Right lung (tissue), 5 donors: ENCODE results near the gene RTN4RL2. TPM values are rescaled to one million over a fixed set of nuclear protein-coding genes. Genes with fewer than 3 reads are reported as not detected.

Experiments used
- DNase-seq, 2 donors: peaks; one replicate each; pipeline ENCODE4 v3.0.0-alpha.2; 2013
- polyA plus RNA-seq, 5 donors: library from polyadenylated mRNA; unstranded; fragments of 120-200 nt; gene quantifications; one replicate each; pipeline versions ENCODE4 v1.2.1 to v1.2.3, GENCODE V29; 2013; ENCODE audit warnings: inconsistent platforms in 1 of 5, low replicate concordance in 1 of 5; ENCODE audit not compliant: insufficient read length in 5 of 5, insufficient read depth in 1 of 5

The RTN4RL2 gene
- polyA plus RNA-seq, 5 donors = 1.3 to 4.5 (median 1.6) TPM

DNA sequence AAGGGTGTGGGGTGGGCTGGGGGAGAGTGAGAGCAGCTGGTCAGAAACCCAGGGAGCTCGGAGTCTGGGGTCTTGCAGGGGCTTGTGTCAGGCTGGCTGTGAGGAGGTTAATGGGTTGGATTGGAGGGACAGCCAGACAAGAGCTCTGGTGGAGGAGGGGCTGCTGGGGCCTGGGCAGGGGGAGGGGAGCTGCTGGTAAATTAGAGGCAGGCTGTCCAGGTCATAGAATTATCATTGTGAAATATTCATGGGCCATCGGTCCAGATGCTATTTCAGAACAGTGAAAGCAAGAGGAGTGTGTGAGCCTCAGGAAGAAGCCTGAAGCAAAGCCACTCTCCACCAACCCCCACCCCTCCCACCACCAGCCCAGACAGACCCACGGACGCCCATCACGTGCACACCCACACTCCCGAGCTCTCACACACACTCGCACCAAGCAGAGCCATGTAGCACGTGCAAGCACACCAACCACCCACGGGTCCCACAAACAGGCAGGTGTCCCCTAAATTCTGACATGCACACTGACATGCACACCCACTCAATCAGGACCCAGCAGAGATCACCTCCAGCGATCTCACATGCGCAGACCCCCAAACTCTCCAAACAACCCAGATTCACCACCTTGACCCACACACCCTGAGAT is 18.8 kb downstream of the RTN4RL2 start:
- DNase-seq = no peak

DNA sequence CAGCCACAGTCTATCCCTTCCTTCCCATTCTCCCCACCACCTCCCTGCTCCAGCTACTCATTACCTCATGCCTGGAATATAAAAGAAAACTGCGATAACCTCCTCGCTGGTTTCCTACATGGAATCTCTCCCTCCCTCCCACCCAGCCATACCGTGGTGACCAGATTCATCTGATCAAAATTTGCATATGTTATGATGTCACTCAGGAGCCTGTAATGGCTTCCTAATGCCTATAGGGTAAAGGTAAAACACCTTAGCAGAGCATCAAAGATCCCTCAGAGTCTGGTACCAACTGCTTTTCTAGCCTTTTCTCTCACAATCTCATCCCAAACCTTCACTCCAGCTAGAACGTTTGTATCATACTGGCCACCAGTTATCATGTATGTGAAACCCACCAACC is 19.6 kb downstream of the RTN4RL2 start:
- DNase-seq = no peak

GRCh38 chr11:57480409-57481137 is 20.2 kb downstream of the RTN4RL2 start:
- no peak for DNase-seq

GRCh38 chr11:57481315-57481714 is 21.0 kb downstream of the RTN4RL2 start:
- DNase-seq = no peak

GRCh38 chr11:57481915-57482781 is 21.8 kb downstream of the RTN4RL2 start:
- DNase-seq = no peak

GRCh38 chr11:57482782-57483561 is 22.6 kb downstream of the RTN4RL2 start:
- peak in 1 of 2 donors; percentile 41 for DNase-seq

DNA sequence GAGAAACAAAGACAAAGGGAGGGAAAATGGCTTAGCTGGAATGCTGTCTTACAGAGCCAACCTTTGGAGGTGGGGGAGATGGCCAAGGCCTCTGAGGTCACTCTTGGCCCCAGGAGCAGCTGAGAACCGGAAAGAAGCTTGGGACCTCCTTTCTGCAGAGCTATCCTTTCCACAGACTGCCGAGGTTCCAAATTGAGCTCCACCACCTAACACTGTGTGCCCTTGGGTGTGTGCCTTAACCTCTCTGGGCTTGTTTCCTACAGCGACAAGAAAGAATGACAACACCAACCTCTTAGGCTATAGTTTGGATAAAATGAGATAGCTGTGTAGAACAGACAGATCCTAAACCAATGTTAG is 23.2 kb downstream of the RTN4RL2 start:
- no peak for DNase-seq

- DNase-seq = no peak
Measured at GRCh38 chr11:57484141-57484710, 23.9 kb downstream of the RTN4RL2 start.

DNA sequence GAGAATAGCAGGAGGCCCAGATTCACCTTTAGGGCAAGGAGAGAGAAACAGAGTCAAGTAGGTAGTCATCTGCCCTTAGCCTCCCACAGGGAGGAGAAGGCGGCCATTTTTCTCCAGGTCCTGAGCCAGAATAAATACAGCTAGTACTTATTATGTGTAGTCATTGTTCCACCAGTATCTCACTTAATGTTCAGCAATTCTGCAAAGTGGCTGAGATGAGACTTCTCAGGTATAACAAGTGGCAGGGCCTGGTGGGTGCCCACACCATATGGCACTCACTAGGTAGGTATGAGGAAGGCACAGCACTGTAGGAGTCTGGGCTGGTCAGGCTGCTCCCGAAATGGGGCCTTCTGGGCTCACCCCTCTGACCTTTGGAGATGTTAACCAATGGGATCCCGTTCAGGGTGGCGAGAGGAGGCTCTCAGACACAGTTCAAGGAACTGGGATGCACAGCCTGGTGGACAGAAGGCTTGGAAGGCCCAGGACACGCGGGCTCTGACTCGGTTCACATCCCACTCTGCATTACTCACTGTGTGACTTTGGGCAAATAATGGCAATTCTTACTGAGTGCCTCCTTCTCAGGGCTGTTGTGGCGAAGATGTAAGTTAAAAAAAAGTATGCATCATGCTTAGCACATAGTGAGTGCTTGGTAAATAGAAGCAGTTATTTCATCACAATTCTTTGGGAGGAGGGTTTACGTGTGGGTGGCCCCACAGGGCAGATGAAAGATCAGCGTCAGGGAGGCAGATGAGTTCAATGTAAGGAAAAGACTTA is 25.1 kb downstream of the RTN4RL2 start:
- DNase-seq = no peak

GRCh38 chr11:57487021-57487778 is 26.9 kb downstream of the RTN4RL2 start:
- DNase-seq = no peak

- no peak for DNase-seq
Measured at GRCh38 chr11:57487920-57488659, 27.8 kb downstream of the RTN4RL2 start.

DNA sequence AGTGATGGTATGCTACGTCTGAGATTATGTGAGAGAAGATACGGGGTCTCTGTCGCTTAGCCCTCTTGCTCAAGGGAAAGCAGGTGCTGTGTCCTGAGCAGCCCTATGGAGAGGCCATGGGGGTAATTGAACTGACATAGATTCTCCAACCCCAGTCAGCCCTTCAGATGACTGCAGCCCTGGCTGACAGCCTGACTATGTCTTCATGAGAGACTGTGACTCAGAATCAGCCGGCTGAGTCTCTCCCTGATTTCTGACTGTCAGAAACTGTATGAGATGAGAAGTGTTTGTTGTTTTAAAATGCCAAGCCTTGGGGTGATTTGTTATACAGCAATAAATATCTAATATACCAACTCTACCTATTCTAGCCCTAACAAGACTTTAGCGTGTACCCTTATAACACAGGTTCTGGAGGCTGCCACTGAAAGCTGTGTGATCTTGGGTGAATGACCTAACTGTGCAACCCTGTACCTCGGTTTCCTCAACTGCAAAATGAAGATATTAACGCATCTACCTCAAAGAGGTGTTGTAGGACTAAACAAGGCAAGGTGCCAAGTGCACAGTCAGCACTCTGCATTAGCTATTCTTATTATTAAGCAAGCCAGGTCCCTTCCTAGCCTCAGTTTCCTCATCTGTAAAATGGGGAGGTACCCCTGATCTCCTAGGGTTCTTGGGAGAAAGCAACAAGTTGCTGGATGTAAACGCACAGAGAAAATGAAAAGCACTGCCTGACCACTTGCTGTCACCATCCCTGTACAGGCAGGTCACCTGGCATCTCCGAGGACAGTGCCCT is 30.3 kb downstream of the RTN4RL2 start:
- no peak for DNase-seq

- DNase-seq = no peak
Measured at GRCh38 chr11:57491371-57492061, 31.2 kb downstream of the RTN4RL2 start.

DNA sequence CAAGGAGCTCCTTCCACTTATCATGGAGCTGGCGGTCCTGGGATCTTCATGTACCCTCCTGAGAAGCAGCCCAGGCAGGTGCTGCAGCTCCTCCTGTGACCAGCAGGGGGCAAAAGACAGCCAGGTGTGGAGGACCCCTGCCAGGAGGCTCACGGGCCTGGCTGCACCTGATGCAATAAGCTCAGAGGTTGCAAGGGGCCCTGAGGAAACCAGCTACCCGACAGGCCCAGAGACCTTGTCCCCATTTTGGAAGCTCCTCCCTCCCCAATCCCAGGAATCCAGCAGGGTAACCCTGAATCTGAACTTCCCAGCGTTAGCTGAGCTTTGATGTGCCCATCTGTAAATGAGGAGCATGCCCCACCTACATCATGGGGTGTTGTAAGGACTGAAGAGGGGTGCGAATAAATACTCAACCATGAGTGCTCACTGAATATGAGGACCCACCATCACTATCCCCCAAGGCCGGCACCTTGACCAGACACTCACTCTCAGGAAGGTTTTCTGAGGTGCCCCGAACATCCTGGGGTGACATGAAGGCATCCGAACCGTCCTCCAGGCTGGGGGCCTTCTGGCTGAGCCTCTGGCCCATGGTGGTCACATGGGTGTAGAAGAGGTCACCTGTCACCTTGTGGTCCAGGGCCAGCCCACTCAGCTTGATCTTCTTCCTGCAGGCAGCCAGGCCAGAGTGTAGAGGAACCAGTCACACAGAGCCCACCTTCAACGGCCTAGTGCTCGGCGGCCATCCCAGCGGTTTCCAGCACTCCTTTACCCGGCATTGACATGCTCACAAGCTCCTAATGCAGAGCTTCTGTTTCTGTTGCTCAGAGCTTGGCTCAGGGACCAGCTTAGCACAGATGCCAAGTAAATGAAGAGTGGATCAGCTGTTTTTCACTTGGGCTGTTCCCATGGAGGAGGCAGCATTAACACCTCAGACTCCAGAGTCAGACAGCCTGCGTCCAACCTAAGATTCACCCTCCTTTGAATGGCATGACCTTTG is 33.5 kb downstream of the RTN4RL2 start:
- no peak for DNase-seq

- DNase-seq = no peak
Measured at GRCh38 chr11:57496109-57496820, 35.9 kb downstream of the RTN4RL2 start.
